Renal cortical epithelial cell (primary cell): ENCODE results near the gene GRIN2A. TPM values are rescaled to one million over a fixed set of nuclear protein-coding genes. Genes with fewer than 3 reads are reported as not detected.
A peak's percentile ranks its signal among the peaks of the same experiment; 100 is the strongest.

ENCODE experiments used
- DNase-seq: peaks from one replicate; pipeline ENCODE4 v3.0.0-alpha.2; 2011; ENCODE audit warnings: low read depth
- total RNA-seq: library from RNA; depleted of rRNA; stranded (reverse); fragments of >200 nt; gene quantifications from 2 replicates; pipeline ENCODE4 v1.2.3, GENCODE V29; 2014

The GRIN2A gene
- total RNA-seq, 1 donor from 2014 or later = 0.15 TPM

DNA sequence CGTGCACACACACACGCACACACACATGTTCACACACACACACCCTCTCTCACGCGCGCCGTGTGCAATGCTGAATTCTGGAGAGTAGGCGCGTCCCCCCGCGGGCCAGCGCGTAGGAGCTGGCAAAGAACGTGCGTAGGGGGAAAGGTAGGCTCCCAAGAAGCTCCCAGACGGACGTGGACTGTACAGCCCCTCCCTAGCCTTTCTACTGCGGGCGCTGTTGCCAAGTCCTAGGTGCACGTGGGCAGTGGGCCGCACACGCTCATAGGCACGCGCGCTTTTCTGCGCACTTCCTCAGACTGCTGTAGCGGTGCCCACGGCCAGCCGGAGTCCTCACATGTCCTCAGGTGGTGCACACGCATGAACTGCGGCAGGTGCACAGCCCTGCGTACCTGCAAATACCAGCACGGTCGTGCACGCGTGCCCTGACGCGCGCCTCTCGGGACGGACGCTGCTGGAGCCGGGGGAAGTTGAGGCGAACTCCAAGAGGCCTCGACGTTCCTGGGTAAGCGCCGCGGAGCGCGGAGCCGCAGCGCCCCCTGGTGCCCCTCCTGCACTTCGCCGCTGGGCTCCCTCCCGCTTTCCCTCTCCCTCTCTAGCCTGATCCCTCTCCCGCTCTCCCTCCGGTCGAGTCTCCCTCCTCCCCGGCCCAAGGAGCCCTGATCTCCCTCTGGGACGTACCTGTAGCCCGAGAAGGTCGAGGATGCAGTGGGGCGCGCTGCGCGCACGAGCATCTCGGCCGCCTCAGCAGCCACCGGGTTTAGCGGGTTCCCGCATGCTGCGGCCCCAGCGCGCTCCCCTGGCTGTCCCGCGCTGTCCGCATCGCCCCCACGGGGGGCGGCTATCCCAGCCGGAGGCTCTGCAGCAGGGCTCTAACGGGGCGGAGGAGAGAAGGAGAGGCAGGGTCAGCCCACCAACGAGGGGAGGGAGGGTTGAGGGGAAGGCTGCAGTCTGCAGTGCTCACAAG, 749 bp downstream of the GRIN2A start:
- DNase-seq = peak; percentile 2

GRCh38 chr16:10180771-10181163, 1.5 kb downstream of the GRIN2A start:
- no peak for DNase-seq

DNA sequence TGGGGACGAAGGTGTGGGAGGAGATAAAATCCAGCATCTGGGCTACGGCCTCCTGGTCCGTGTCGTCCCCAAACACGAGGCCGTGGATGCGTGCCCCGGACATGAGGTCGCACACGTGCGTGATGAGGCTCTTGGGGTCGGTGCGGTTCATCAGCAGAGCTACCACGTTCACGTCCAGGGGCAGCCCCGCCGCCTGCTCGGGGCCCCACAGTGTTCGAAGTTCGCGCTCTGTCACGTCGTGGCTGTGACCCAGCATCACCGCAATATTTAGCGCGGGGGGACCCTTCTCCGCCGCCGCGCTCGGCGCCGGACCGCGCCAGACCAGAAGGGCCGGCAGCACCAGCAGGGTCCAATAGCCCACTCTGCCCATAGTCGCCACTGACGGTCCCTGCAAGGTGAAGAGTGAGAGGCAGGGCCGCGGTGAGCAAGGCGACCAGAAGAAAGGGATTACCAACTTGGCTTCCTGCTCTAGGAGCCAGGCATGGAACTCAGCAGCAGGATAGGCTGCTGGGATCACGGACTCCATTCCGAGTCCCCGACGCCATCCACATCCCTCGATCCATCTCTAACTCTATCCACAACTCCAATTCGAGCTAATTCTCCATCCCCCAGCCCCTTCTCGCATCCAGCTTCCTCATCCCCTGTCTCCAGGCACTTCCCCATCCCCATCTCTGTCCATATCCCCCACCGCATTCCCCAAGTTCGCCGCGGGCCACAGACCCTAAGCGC, 2.0 kb downstream of the GRIN2A start:
- no peak for DNase-seq

DNA sequence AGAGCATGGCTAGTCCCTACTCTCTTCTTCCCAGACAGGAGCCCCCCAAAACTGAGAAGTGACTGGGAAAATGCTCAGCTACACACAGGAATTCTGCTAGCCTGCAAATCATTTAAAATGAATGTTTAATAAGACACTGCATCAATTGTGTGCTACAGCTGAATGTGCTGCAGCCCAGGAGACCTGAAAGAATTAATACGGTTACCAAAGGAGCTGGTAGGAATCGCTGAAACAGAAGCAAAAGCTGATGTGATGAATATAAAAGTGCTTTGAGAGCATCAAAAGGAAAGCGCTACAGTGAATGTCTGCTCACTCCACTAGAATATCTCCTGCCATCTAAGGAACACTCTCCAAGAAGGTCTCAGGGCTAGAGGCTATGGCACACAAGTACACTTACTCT, 3.7 kb downstream of the GRIN2A start:
- DNase-seq = no peak

DNA sequence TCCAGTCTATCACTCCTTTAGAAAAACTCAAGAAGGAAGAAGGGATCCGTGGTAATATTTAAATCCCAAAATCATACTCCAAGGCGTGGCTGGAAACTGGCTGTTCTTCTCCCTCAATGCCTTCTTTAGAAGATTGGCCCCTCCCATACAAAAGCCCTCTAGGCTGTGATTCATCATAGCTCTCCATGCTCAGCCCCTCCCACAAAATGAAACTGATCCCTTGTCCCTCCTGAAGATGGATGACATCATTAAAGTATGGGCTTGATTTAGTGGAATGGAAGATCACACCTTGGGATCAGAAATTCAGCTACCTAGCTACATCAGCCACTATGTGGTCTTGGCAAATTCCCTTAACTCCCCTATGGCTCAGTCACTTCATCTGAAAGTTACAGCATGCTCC, 4.1 kb downstream of the GRIN2A start:
- no peak for DNase-seq

GRCh38 chr16:10172848-10173655, 9.2 kb downstream of the GRIN2A start:
- no peak for DNase-seq

- DNase-seq = no peak
Measured at GRCh38 chr16:10171221-10171620, 11.0 kb downstream of the GRIN2A start.

GRCh38 chr16:10169904-10170410, 12.3 kb downstream of the GRIN2A start:
- DNase-seq = no peak

- no peak for DNase-seq
Measured at GRCh38 chr16:10169031-10169430, 13.2 kb downstream of the GRIN2A start.

DNA sequence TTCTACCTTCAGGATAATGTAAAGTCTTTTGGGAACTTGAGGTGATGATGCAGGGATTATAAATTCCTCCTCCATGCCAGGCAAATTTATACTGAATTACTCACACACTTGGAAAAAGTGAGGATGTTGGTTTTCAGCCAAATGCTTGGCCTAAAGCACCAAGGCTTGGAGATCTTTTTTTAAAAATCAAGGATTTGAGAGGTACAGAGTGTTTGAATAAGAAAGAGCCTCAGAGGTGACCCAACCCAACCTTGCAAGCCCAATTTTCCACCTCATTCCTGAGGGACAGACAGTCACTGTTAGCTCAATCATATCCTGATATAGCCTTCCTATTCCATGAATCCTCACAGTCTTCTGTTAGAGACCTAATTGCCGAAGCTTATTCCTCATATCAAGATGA, 14.0 kb downstream of the GRIN2A start:
- DNase-seq = peak; percentile 0

- no peak for DNase-seq
Measured at GRCh38 chr16:10165643-10166042, 16.6 kb downstream of the GRIN2A start.

GRCh38 chr16:10162981-10163380, 19.2 kb downstream of the GRIN2A start:
- DNase-seq = no peak

DNA sequence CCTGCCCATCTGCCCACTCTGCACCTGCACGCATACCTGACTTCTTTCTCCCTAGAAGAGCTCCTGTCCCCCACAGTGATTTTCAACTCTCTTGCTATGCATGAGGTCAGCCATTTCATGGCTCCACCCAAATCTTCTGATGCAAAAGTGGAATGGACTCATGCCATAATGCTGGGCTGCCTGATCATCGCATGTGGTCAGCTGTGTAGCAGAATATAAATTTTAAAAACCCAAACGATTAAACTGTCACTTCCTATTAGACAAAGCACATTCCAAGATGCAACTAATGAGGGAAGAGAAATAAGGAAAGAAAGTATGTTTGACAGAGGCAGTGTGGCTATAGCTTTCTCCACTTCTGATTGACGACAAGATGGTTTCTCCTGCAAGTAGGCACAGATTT, 26.1 kb downstream of the GRIN2A start:
- no peak for DNase-seq

GRCh38 chr16:10154389-10154788, 27.8 kb downstream of the GRIN2A start:
- DNase-seq = no peak

DNA sequence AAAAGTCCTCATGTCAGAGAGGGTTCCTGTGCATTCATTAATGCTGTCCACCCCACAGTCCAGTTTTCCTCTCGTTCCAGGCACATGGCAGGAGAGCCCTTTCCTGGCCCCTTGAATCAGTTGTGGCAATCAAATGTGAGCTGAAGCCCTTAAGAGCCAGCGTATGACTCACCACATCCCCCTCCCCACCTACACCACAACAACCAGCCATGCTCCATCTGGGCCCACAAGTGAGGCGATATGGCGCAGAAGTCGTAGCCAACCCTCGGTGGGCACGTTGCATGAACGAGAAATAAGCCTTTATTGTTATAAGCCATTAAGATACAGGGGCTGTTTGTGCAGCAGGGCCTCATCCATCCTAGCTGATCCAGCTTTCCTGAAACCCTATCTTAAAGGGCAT, 28.2 kb downstream of the GRIN2A start:
- DNase-seq = no peak

DNA sequence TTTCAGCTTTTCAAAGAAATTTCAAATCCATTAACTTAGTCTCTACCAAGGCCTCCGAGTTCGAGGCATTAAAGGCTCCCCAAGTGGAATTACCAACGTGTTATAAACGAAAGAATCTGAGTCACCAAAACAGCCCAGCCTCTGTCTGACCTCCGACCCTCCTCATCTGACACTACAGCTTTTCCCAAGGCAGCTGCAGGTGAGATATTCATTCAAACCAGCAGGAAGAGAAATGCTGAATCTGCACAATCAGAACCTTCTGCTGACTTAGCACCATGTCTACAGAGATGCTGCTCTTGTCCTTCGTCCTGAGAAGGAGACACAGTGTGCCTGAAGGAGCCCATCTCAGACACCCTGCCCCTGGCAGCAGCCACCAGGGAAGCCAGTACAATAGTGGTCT, 30.5 kb downstream of the GRIN2A start:
- no peak for DNase-seq

DNA sequence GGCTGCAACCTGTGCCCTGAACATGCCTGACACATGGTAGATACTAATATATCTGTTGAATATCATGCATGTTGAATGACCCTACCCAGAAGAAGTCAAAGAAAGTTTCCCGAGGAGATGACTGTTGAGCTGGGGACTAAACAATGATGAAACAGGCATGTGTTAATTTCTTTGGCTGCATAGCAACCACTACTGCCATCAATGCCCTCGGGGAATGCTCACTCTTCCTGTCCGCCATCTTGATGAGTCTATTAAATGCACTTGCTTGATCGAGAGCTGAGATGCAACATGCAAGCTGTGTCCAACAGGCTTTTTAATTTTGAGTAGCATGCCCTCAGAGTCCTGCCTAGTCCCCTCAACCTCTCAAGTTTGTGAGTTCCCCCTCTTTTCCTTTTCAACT, 31.3 kb downstream of the GRIN2A start:
- no peak for DNase-seq

GRCh38 chr16:10145542-10146035, 36.6 kb downstream of the GRIN2A start:
- DNase-seq = no peak

DNA sequence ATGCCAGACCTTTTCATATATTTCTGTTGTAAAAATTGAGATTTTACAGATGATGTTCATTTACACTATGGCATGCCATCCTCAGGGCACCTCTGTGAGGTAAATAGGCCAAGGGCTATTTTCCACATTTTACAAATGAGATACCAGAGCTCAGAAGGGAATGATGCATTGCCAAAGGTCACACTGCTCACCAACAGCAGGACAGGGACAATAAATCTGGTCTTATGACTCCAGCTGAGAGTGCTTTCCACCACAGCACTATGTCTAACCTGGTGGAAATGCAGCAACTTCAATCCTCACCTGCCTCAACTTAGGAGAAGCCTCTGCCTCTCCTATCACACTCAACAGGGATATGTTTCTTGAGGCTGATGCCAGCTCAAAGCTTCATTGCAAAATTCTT, 40.6 kb downstream of the GRIN2A start:
- no peak for DNase-seq

- DNase-seq = no peak
Measured at GRCh38 chr16:10138881-10139280, 43.3 kb downstream of the GRIN2A start.

DNA sequence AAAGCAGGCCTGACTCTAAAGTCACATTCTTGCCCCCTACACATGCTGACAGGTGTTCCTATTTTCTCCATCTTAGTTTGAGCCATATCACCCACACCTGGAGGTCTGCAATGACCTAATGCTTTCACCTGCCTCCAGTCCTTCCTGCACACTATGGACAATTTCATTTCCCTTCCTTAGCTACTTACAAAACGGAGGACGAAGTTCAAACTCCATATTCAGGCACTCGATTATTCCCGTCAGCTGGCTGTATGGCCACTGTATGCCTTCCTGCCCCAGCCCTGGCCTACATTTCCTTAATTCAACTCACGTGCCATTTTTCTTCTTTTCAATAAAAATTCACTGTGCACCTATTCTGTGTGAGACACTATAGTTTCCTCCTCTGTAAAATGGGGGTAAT, 44.9 kb downstream of the GRIN2A start:
- DNase-seq = no peak

DNA sequence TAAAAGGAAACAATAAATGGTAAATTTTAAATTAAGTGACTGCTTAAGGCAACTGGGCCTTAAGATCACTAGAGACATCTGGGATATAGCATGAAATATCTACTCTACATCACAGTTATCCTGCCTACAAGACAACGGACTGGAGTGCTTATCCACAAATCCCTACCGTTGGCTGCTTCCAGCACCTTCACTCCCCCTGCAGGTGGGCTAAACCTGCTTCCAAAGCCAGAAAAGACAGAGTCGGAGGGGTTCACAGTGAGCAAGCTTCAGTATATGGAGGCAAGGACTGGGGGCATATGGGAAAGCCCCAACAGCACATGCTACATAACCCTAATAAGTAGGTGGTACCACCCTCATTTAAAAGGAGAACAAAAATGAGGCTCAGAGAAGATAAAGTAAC, 45.3 kb downstream of the GRIN2A start:
- DNase-seq = no peak
